MV-4-11 (cell line): ENCODE measurements around the gene KRT7.

ENCODE experiments used
- DNase-seq: peaks from one replicate; lab custom pipeline; 2025; lab: John Stamatoyannopoulos, UW

Gene KRT7

DNA sequence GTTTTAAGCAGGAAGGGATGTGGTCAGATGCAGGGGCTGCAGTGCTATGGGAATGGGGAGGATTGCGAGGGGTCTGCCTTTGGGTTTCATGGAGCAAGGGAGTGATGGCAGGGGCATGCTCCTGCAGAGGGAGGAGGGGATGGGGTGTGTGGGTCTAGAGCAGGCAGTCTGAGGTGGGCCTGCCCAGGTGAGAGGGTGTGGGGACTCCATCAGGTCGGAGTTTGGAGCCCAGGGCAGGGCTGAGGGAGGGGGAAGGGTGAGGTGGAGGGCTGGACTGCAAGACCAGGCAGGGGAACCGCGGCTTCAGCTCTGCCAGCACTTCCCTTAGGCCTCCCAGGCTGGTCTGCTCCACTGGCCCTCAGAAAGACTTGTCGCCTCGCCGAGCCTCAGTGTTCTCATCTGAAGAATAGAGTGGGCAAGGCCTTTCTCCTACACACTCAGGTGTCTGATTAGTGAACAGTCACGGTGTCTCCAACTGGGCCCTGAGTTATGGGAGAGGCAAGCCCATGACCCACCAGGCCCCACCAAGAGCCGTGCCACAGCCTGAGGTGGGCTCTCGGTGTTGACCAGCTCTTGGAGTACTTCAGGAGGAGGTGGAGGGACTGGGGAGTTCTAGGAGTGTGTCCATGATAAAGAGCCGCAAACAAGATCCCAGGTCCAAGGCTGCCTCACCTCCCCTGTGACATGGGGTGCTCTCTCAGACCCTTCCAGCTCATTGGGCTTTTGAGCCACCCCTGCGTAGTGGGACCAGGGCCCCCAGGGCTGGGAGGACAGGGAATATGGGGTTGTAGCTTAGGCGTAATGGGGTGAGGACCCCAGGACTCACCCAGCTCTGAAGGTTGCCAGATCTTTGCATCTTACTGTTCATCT is 21.1 kb upstream of the KRT7 start:
- DNase-seq, result no peak

DNA sequence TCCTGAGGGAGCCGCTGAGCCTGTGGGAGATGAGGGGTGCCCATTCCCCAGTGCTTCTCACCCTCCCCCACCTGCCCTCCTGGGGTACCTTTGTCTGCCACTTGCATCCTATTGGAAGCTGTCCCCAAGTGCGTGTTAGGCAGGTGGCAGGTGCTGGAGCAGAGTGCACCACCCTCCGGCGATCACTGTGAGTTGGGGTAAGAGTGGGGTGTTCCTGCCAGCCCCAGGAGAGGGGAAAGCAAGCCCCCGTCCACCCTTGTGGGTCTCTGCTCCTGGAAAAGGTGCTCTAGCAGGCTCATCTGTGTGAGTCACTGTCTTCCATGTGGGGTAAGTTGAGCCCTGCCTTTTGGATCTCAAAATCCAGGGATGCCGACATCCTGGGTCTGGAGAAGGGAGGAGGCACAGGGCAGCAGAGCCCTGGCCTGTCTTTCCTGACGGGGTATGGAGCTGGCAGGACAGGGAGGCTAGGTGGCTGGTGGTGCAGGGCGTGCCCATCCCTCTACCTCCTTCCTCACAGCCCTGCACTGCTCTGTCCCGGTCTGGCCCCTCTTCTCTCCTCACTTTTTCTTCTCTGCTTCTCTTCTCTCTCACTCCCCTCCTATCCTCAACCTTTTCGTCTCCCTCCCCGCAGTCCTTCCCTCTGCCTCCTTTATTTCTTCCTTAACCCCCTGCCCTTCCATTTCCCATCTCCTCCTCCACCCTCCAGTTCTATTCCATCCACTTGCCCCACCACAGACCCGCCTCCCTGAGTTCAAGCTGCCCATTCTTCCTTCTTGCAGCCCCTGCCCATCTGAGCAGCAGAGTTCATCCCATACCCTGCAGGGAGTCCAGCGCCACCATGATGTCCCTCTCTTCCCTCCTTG is 20.1 kb upstream of the KRT7 start:
- DNase-seq, result no peak

DNA sequence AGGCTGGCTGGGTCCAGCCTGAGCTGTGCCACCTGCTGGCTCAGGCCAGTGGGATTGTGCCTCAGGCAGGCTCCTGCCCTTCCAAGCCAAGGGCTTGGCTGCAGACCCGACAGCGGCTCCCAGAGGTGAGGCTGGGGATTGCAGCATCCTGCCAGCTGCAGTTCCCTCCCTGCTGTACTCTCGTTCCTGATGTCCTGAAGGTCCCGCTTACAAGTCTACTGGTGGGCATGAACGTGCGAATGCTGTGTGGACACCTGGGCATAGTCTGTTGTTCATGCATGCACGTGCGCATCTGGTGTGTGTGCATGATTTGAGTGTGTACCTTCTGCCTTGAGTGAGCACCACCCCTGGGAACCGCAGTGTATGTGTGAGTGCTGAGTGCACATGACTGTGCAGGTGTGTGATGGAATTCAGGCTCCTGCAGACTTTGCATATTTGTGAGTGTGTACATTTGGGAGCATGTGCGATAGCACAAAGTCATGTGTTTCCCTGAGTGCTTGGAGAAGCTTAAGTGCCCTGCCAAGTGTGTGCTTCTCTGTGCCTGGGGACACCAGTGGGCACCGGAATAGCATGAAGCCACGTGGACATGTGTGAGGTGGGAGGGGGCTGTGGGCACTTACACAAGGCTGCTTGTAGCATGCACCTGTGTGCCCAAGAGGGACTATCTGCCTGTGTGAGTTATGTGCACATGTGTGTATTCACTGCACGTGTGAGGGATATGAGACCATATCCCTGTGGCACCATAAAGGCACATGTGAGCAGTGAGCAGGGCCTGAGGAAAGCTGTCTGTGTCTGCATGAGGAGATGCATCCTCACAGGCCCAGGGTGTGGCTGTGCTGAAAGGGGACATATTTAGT is 19.3 kb upstream of the KRT7 start:
- DNase-seq, result peak; percentile 67

DNA sequence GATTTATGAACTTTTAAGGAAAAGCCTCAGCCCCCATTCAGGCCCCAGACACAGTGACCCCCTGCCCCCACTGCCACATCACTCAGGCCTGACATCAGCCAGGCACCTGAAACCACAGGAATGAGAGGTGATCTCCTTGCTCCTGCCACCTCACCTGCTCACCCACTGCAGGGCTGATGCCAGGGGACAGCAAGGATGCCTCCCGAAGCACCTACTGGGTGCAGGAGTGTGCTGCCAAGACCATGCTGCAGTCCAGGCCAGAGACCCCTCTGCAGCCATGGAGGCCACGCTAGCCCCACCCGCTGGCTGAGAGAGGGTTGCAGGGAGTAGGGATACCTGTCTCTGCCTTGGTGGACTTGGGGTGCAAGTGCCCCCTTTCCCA is 18.6 kb upstream of the KRT7 start:
- DNase-seq, result no peak

DNA sequence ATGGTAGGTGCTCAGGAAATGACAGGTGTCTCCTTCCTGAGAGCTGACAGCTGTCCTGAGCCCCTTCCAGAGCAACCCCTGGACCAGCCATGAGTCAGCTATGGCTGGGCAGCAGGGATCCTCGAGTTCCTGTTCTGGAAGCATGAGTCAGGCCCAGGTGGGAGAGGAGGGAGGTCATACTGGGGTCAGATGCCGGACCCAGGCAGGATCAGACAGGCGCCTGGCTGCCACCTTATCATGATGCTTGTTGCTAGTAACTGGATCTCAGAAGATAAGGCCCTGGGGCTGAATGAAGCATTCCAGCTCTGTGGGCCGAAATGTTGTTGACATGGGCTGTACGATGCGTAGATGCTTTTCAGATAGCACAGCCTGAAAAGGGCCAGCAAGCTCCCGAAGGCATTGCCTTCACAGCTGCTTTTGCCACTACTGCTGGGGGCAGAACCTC is 17.4 kb upstream of the KRT7 start:
- DNase-seq, result no peak

DNA sequence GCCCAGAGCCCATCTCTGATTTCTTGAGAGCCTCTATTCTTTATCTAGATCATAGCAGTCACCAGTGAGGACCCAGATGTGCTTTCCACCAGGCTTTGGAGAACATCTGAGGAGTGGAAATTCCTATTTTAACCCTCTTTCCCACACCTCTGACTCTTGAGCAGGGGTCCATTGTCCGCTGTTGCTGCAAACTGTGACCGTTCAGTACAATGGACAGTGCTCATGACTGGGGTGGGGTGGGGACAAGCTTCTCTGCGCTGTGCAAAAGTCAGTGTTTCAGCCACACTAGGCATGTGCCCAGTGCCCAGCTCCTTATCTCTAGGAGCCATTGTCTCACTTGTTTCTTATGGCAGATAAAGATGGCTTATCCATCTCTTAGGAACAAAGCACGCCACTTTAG is 16.9 kb upstream of the KRT7 start:
- no peak for DNase-seq

DNA sequence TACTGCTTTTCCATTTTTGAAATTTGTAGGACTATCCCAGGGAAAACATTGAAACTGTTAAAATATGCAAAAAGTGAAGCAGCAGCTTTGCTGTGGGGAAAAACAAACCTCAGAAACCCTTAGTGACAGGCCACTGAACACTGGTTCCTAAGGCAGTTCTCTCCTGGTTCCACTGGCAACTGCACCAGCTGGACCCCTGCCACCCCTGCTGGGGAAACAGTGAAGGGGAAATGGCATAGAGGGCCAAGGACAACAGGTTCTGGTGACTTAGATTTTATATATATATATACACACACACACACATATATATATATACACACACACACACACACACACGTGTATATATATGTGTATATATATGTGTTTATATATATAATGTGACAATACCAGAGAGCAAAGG is 16.2 kb upstream of the KRT7 start:
- DNase-seq, result no peak

DNA sequence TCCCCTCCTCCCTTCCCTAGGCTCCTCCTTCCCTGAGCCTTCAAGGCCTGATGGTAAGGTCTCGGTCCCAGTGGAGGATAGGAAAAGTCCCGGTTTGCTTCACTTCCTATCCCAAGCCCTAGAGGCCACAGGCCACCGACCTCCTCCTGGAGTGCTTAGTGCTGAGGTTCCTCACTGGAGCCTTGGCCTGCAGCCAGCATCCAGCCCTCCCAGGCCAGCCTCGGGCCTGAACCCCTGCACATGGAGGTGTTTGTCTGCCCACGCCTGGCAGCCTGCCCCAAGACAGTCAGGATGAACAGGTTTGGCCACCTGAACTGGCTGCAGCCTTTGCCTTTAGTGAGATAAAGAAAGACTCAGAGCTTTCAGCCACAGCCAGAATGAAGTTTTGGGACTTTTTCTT is 15.8 kb upstream of the KRT7 start:
- no peak for DNase-seq

DNA sequence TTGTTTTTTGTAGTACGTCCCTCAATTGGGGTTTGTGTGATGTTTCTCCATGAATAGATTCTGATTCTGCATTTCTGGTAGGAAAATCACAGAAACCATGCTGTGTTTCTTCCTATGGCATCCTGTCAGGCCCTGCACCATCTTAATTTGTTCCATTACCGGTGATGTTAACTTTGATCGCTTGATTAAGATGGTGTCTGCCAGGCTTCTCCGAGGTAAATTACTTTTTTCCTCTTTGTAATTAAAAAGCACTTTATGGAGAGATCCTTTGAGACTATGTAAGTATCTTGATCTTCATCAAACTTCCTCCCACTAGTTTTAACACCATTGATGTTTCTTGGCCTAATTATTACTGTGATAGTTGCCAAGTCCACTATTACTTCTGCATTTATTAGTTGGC is 15.0 kb upstream of the KRT7 start:
- no peak for DNase-seq

DNA sequence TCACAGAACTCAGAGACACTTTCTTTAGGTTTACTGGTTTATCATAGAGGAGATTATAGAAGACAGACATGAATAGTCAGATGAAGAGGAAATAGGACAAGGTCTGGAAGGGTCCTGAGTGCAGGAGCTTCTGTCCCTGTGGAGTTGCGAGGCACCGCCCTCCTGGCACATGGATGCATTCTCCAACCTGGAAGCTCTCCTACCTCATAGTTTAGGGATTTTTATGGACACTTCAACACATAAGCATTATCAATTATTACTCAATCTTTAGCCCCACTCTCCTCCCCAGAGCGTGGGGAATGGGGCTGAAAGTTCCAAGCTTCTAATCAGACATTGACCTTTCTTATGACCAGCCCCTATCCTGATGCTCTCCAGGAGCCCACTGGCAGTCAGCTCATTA is 12.6 kb upstream of the KRT7 start:
- no peak for DNase-seq

DNA sequence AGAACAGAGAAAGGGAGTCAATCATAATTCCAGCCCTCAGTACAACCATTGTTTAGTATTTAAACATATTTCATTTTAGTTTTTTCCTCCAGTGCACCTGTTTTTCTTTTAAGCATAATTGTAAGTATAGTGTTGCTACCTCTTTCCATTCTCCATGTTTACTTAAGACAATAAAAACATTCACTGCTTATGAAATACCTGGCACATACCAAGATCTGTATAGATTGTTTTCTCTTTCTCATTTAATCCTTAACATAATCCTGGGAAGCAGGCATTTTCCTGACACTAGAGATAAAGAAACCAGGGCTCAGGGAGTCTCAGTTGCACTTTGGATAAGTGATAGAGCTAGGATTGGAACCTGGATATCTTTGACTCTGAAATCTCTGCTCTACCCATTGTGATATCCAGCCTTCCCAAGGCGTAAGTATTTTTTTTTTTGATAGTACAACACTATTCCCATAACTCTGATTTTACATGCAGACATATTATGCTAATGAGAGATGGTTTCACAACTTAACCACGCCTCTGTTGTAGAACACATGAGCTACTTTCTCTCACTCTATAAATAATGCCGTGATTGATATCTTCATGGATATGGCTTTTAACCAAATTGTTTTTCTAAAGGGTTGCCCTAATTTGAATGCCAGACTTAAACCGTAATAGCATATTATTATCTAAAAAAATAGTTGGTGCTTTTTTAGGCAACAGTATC is 11.8 kb upstream of the KRT7 start:
- no peak for DNase-seq

DNA sequence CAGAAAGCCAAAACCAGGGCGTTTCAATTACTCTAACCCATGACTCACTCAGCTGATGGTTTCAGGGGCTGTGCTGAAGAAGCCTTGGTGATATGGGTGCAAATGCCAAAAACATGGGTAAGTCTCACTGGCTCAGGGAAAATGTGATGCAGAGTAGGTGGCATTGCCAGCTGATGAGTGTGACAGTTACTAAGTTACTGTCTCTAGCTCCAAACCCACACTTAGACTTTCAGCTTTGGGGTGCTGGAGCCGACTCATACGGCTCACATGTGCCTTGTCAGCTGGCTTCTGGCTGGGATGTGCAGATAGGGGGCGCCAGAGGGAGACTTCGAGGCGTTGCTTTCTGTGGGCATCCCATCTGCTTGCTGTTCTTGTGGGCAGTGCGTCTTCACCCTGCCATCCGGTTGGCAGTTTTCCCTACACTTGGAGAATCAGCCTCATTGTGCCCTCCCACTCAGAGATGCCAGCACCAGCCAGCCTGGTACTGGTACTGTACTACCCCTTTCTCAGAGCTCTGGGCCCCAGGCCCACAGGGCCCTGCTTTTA is 11.1 kb upstream of the KRT7 start:
- peak; percentile 47 for DNase-seq

DNA sequence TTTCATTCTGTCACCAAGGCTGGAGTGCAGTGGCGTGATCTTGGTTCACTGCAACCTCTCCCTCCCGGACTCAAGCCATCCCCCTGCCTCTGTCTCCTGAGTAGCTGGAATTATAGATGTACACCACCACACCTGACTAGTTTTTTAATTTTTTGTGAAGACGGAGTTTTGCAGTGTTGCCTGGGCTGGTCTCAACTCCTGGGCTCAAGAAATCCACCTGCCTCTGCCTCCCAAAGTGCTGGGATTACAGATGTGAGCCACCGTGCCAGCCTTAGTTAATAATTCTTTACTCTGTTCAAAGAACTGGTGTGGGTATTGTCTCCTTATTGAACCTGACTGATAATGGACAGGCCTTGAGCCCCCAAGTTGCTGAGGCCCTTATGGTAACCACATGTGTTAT is 10.4 kb upstream of the KRT7 start:
- no peak for DNase-seq

DNA sequence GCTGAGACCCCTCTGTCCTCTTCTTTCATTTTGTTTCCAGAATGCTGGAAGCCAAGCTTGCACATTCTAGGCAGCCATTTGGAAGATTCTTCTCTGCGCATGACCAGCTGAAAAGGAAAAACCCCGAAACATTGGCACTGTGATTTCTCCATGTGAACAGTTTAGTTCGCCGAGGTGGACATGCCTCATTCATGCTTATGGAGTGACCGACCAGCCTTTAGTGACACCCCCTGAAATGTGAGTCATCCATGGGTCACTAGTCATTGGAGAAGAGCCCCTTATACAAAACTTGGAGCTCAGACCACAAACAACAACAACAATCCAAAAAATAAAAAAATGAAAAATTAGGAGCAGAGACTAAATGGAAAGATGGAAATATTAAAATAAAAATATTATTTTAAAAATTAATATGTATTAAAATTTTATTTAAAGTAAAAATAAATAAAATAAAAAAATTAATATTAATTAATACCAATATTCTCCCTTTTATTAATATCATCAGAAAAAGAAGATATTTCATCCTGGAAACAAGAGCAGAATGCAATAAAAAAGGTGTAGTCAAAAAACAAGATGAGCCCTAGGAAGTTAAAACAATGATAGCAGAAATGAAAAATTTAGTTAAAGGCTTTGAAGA is 9.5 kb upstream of the KRT7 start:
- DNase-seq, result no peak

DNA sequence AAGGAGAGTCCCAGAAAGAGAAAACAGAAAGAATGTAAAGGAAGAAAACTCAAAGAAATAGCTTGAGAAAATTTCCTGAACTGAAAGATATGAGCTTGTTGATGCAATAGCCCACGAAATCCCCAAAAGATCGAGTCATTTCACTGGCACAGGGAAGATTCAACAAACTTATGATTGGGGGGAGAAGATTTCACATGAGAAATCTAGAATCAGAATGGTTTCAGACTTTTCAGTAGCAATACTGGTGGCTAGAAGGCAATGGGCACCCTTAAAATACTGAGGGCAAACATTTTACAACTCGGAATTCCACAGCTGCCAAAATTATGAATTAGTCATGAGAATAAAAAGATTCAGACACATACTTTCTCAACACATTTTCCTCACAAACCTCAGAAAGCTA is 8.9 kb upstream of the KRT7 start:
- DNase-seq, result no peak

DNA sequence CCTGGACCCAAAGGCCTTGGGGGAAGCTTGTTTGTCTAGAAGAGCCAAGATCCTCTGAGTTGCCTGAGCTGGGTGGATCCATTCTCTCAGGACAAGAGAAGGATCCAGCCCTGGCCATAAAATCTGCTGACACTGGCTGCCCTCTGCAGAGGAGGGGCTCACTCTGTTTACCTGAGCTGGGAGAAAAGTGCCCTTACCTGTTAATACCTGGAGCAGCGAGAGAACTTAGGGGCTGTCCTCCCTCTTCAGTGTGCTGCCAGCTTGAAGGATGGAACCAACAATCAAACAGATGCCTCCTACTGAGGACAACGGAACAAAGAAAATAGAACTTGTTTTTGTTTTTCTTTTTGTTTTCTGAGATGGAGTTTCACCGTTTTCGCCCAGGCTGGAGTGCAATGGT is 7.3 kb upstream of the KRT7 start:
- DNase-seq, result no peak

DNA sequence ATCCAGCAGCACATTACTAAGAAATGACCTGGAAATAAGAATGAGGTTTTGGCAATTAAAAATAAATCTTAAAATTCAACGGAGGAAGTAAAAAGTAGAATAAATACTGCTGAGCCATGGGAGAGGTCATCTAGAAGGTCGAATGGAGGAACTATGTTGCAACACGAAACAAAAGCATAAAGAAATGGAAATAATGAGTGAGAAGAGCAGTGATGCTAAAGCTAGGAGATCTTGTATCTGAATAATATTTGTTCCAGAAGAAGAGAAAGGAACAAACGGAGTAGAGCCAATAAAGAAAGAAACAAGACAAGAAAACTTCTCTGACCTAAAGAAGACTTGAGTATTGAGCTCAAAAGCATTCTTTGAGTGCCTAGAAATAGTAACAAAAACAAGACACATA is 6.6 kb upstream of the KRT7 start:
- DNase-seq, result no peak

DNA sequence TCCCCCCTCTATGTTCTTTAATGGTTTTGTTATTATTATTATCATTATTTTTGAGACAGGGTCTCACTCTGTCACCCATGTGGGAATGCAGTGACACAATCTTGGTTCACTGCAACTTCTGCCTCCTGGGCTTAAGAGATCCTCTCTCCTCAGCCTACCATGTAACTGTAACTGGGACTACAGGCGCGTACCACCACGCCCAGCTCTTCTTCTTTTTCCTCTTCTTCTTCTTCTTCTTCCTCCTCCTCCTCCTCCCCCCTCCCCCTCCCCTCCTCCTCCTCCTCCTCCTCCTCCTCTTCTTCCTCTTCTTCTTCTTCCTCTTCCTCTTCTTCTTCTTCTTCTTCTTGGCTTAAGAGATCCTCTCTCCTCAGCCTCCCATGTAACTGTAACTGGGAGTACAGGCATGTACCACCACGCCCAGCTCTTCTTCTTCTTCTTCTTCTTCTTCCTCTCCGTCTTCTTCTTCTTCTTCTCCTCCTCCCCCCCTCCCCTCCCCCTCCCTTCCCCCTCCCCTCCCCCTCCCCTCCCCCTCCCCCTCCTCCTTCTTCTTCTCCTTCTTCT is 5.4 kb upstream of the KRT7 start:
- no peak for DNase-seq

DNA sequence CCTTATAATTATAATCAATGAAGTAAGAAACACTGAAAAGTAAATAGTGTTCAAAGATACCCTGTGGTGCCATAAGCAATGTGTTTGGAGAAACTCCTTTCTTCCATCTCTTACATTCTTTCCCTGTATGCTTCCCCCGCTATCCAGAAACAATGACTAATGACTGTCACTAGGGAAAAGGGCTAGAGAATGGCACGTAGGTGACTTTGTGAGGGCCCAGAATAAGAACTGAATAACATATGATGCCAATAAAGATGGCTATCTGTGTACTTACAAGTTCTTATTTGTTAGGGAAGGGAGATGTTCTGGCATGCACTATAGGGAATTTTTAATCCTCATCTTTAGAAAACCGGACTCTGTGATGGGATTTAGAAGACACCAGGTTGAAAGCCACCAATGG is 4.7 kb upstream of the KRT7 start:
- DNase-seq, result no peak

DNA sequence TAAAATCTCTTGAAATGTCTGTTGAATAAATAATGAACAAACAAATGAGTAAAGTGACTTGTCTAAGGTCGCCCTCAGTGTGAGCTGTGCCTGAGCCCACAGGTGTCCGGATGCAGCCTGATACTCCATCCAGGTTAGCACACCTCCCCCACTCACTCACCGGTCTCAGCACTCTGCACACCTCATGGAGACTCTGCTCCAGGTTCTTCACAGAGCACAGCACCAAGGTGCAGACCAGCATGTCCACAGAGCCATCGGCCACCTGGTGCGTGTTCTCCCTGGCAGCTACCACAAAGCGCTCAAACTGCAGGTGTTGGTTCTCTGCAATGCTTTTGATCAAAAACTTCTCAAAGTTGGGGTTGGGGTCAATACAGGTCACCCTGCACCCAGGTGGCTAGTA is 4.1 kb upstream of the KRT7 start:
- no peak for DNase-seq
